Posterior vena cava (tissue), 2 donors: Measurements from ENCODE around the gene S100A10. TPM values are rescaled to one million over a fixed set of nuclear protein-coding genes. Genes with fewer than 3 reads are reported as not detected.
A peak's percentile ranks its signal among the peaks of the same experiment; 100 is the strongest.

Source experiments
- DNase-seq: peaks from one replicate; pipeline ENCODE4 v3.0.0-alpha.2; 2020; ENCODE audit warnings: low spot score
- intact Hi-C, 2 donors: fragments of 100-400 bp; cut with DNase I; formaldehyde crosslinking; loops; one replicate each; pipeline versions ENCODE4 v1.14.1 to v1.14.2; 2022 to 2023
- total RNA-seq, 2 donors: library from RNA; stranded (reverse); fragmentation: NEBNext Ultra II Directional; extraction: Animal tissue kit (Norgen Biotek cat#: 25700); gene quantifications; one replicate each; pipeline ENCODE4 v1.2.1, GENCODE V29; 2021
- donor health status: DM: yes; HTN: yes; CAD: no.
- donor health status: DM: yes; HTN: yes; CAD: no.

Gene S100A10
- total RNA-seq, 2 donors from 2014 or later, result 244 to 281 TPM

GRCh38 chr1:151945725-151946722 lies 47.6 kb downstream of the S100A10 start:
- intact Hi-C loops, result loop anchor here in 1 of 2 donors (5.0 kb wide), 1 partner anchor 51 kb away; no protein-coding TSS in a partner anchor
- DNase-seq, result peak; percentile 94

GRCh38 chr1:151944857-151945575 lies 48.6 kb downstream of the S100A10 start:
- intact Hi-C loops, result loop anchor here in 1 of 2 donors (5.0 kb wide), 1 partner anchor 52 kb away; no protein-coding TSS in a partner anchor

GRCh38 chr1:151944126-151944856 lies 49.4 kb downstream of the S100A10 start:
- intact Hi-C loops, result no loop called here
- no peak for DNase-seq

More at GRCh38 chr1:151944857-151945575, 48.6 kb downstream of the S100A10 start:
- DNase-seq, result no peak

DNA sequence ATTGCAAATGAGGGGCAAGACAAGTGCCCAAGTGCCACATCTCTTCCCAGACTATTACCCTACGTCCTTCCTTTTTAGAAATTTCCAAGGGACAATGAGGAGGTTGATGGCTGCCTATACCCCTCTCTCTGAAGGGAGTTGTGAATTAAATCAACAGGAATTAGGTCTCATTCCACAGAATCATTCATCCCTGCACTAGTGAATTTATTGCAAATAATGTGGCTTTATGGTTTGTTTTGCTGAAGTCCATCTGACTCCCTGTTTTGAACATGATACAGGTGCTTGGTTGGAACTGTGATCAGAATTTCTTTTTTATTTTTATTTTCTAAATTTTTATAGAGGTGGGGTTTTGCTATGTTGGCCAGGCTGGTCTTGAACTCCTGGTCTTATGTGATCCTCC lies 50.1 kb downstream of the S100A10 start:
- intact Hi-C loops, result no loop called here
- DNase-seq, result no peak

DNA sequence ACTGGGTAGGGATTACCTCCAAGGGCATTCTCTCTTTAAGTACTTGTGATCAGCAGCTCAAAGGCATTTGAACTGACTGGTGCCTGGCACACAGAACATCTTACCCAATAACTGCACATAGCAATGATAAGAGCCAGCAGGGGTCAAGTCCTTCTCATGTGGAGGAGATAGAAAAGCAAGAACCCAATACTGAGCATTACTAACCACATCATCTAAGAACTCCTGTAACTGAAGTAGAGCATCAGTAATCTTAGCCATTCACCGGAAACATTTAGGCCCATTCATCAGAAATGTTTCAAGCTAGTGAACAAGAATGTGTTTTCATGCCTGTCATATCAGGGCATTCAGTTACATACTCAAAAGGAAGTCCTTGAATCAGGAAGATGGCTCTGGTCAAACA lies 50.8 kb downstream of the S100A10 start:
- intact Hi-C loops, result no loop called here
- DNase-seq, result no peak

DNA sequence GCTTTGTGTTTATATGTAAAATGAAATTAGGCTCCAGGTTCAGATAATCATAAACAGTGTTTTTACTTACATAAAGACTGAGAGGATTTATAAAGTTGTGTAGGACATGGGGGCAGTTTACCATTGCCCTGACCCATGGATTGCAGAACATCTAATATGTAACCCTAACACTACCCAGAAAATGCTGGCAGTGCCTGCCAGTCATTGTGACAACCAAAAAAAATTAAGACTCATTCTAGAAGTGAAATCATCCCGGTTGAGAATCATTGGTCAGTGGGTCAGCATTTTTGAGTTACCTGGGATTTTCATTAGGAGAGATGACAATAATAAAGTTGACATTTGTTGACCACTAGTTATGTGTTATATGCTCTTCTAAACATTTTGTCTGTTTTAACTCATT lies 53.1 kb downstream of the S100A10 start:
- intact Hi-C loops, result no loop called here
- no peak for DNase-seq

DNA sequence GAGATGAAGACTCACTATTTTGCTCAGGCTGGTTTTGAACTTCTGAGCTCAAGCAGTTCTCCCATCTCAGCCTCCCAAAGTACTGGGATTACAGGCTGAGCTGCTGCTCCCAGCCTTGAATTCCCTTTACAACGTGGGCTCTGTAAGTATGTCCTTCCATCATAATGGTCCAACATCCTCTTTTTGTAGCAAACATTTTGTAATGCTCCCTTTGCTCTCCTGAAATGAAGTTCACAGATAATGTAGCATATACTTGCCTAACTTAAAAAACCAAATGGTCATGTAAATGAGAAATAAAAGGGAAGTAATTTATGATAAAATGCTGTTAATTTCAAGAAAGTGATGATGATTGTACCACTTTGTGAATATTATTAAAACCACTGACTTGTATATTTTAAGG lies 53.9 kb downstream of the S100A10 start:
- no peak for DNase-seq

GRCh38 chr1:151939141-151939540 lies 54.5 kb downstream of the S100A10 start:
- intact Hi-C loops, result no loop called here
- no peak for DNase-seq

More for the DNA sequence above, 53.9 kb downstream of the S100A10 start:
- intact Hi-C loops, result no loop called here

- intact Hi-C loops, result no loop called here
- no peak for DNase-seq
Measured at GRCh38 chr1:151936653-151937052, 57.0 kb downstream of the S100A10 start.

DNA sequence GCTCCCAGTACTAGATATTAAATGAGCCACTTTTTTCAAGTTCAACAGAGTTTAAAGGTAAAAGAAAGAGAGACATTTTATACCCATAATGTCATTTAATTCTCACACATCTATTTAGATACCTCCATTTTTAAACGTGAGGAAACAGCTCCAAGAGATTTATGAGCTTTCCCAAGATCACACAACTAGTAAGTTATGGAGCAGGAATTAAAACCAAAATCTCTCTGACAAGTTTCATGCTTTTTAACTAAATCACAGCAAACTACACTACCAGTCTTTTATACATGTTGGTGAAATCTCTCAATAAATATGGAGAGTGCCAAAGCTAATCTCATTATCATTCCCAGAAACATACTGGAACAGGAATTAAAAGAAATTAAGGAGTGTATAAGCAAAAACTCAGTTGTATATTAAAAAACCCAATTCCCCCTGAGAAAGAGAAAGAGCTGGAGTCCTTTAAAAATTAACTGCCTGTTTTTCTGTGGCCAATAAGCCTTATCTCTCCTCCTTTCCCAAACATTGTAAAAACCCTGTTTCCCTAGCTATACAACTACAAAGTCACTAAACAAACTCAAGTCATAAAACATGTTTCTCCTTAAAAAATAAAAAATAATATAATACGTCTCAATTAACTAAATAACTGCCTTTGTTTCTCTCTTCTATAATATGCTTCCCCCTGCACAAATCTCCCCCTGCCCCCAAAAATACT lies 57.6 kb downstream of the S100A10 start:
- DNase-seq, result no peak
- intact Hi-C loops, result loop anchor here in 1 of 2 donors (2.0 kb wide), 1 partner anchor 59 kb away; no protein-coding TSS in a partner anchor

DNA sequence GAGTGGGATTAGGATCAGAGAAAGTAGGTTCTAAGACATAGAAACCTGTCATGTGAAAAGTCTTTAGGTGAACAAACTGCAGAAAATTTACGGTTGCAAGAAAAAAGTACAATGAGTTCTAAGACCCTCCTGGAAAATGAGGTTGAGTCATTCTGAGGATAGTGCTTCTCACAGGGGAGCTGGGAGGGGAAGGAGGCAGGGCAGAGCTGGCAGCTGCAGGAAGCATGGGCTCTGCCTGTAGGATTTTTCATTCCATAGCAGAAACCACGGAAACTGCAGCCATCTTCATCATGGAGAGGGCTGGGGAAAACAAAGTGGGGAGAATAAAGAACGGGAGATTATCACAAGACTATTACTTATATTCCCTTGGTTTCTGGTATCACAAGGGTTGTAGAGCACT lies 58.5 kb downstream of the S100A10 start:
- no peak for DNase-seq

GRCh38 chr1:151934048-151934493 lies 59.6 kb downstream of the S100A10 start:
- intact Hi-C loops, result loop anchor here in 1 of 2 donors (2.0 kb wide), 1 partner anchor 61 kb away; no protein-coding TSS in a partner anchor
- DNase-seq, result no peak

More for the DNA sequence above, 58.5 kb downstream of the S100A10 start:
- intact Hi-C loops, result loop anchor here in 1 of 2 donors (2.0 kb wide), 1 partner anchor 60 kb away; no protein-coding TSS in a partner anchor

Other genes with a start within 250 kb of the S100A10 start
- 10 to 100 TPM; 46.3 to 49.1 TPM for gene MRPL9, start 230.4 kb downstream of the S100A10 start, total RNA-seq
- gene TDRKH, start 203.4 kb downstream of the S100A10 start, total RNA-seq, result 1 to 10 TPM; 4.7 to 5.1 TPM
- not detected for gene LINGO4, start 188.4 kb downstream of the S100A10 start, total RNA-seq
- not detected for gene RORC, start 162.1 kb downstream of the S100A10 start, total RNA-seq
- not detected for gene C2CD4D, start 154.0 kb downstream of the S100A10 start, total RNA-seq
- not detected for gene THEM5, start 140.1 kb downstream of the S100A10 start, total RNA-seq
- 1 to 10 TPM; 9.4 to 9.8 TPM for gene THEM4, start 84.3 kb downstream of the S100A10 start, total RNA-seq
- gene S100A11, start 43.1 kb upstream of the S100A10 start, total RNA-seq, result 100 to 1,000 TPM; 406 to 484 TPM
- not detected for gene TCHHL1, start 95.2 kb upstream of the S100A10 start, total RNA-seq
- gene TCHH, start 121.6 kb upstream of the S100A10 start, total RNA-seq, result under 1 TPM; 0.14 to 0.23 TPM
- gene RPTN, start 165.4 kb upstream of the S100A10 start, total RNA-seq, result not detected
- gene HRNR, start 230.3 kb upstream of the S100A10 start, total RNA-seq, result under 1 TPM in 1 of 2 donors, not detected in 1; 0.05 TPM